GM19397 (cell line): Measurements from ENCODE around the gene MMS19.
"Not testable (repeated sequence)": the region's sequence is repeated elsewhere in the genome, so short reads cannot be mapped to it uniquely, and the experiment has no call there.

ENCODE experiments used
- ATAC-seq: cut with Tn5 transposase; IDR thresholded peaks from one replicate; pipeline ENCODE4 v1.9.1; 2021; ENCODE audit warnings: mild to moderate bottlenecking, moderate library complexity; ENCODE audit not compliant: unreplicated experiment

The MMS19 gene

DNA sequence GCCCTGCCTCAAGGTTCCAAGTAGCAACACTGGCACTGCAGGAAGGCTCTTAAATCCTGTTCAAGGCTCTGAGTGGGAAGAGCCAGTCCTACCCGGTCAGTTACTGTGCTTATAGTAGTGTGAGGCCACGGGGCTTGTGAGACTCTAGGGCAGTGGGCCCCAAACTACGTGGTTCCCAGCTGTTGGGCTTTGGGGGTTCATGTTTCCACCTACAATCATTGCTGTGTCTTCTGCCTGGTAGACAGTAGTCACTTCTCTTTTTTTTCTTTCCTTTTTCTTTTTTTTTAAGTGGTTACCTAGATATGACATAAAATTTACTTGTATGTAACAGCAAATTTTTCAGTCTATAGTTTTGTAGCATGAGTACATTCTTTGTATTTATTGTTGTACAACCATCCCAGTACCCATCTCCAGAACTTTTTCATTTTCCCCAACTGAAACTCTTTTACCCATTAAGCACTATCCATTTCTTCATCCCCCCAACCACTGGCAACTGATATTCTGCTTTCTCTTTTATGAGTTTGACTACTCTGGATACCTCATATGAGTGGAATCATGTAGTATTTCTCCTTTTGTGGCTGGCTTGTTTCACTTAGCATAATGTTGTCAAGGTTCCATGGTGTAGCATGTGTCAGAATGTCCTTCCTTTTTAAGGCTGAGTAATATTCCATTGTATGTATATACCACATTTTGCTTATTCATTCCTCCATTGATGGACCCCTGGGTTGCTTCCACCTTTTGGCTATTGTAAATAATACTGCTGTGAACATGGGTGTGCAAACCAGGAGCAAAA is 8.2 kb upstream of the MMS19 start:
- no peak for ATAC-seq

DNA sequence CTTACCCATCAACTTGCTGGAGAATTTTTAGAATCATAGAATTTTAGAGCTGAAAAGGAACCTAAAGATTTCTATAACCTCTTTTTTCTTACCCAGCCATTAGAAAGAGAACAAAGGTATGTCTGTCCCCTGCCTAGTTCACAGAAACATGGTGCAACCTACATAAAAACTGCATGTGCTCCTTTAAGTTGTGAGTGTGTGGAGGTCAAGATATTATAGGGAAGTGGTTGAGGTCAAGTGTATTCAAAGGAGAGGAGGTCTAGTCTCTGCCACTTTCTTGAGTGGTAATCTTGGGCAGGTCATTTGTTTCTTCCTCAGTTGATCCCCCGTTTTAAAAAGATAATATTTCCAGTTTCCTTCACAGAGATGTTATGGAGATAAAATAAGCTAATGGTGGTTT is 6.9 kb upstream of the MMS19 start:
- ATAC-seq: no peak

DNA sequence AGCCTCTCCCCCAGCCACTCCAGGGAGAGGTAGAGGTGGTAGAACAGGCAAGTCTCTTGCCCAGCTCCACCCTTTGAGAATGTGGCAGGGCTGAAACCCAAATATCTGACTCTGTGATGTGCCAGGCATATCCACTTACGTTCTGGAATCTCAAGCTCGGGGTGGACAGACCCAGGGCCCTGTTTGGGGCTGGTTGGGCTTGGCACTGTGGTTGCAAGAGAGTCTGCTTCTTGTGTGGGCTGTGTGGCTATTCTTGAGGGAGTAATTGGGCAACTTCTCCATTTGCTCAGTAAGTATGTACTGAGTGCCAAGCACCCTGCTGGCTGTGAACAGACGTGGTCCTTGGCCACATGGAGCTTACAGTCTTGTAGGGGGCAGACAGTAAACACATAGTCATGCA is 5.2 kb upstream of the MMS19 start:
- ATAC-seq: no peak

DNA sequence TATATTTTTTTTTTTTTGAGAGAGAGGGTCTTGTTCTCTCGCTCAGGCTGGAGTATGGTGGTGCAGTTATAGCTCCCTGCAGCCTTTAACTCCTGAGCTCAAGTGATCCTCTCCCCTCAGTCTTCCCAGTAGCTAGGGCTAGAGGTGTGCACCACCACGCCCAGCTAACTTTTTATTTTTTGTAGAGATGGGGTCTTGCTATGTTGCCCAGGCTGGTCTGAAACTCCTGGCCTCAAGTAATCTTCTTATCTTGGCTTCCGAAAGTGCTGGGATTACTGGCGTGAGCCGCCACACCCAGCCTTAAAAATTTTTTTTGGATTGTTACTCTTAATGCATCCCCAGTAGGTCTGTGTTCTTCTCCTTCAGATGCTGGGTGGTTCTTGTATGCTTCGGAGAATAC is 4.7 kb upstream of the MMS19 start:
- no peak for ATAC-seq

- no peak for ATAC-seq
Observed at GRCh38 chr10:97500297-97500575, 2.0 kb upstream of the MMS19 start.

GRCh38 chr10:97499561-97500296 is 1.5 kb upstream of the MMS19 start:
- no peak for ATAC-seq

- ATAC-seq: no peak
Observed at GRCh38 chr10:97498841-97499560, 779 bp upstream of the MMS19 start, which contains the start of gene UBTD1. TSS of gene UBTD1 (plus strand) at chr10:97498924. CDS start at chr10:97499204, 280 bp downstream.

- peak; percentile 24 for ATAC-seq
Observed at GRCh38 chr10:97497572-97498075, 598 bp downstream of the MMS19 start.

- ATAC-seq: no peak
Observed at GRCh38 chr10:97494863-97495506, 3.2 kb downstream of the MMS19 start.

DNA sequence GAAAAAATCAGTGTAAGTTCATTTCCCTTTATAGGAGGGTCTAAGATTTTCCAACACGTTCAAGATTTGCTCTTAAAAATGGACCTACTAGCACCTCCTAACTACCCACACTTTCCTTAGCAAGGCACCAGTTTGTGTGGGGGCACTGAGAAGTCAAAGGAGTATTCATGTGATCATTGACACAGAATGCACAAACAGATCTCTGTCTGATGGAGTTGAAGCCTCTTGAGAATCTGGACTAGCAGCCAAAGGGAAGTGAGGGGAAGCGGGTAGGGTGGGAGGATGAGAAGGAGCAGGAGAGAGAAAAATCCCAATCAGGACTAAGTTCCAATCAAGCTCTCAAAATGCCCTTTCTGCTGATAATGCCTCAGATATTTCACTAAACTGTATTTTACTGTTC is 4.1 kb downstream of the MMS19 start:
- ATAC-seq: no peak

- ATAC-seq: no peak
Observed at GRCh38 chr10:97490592-97490991, 7.6 kb downstream of the MMS19 start.

DNA sequence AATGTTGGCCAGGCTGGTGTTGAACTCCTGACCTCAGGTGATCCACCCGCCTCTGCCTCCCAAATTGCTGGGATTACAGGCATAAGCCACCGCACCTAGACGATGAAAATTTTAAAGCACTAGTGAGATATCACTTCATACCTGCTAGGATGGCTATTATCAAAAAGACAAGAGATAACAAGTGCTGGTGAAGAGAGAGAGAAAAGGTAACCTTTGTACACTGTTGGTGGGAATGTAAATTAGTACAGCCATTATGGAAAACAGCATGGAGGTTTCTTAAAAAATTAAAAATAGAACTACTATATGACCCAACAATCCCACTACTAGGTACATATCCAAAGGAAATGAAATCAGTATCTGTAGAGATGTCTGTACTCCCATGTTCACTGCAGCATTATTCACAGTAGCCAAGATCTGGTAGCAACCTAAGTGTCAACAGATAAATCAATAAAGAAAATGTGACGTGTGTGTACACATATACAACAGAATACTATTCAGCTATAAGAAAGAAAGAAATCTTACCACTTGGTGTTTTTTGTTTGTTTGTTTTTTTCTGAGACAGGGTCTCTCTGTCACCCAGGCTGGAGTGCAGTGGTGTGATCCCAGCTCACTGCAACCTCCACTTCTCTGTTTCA is 12.5 kb downstream of the MMS19 start:
- ATAC-seq: no peak

DNA sequence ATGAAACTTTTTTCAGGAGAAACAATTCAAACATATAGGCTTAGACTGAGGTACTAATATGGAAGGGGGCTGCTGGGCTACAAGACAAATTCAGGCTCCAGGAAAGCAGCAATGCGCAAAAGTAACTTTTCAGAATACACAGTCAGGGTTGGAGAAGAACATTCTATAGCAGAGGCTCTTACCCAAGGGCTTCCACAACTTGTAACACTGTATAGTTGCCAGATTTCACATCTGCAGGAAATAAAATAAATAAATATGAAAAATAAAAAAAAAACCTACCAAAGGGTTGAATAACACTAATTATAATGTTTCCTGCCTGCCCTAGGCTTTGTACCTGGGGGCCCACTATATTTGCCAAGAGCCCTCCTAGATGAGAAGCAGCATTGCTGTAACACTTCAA is 14.3 kb downstream of the MMS19 start:
- no peak for ATAC-seq

DNA sequence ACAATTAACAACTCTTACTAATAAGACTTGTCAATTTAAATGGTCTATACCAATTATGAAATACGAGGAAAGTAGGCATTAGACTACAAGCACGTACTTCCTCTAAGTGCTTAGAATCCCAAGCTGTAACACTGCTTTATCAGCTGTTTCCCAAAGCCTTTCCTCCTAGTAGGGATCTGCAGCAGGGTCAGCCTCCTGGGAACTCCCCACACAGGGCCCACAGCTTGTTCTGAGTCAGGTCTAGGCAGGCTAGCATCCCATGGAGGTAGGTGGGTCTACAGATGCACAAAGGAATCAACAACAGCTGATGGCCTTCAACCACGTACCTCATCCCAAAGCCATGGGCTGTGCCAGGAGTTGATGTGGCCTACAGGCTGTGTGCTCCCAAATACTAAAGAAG is 14.7 kb downstream of the MMS19 start:
- no peak for ATAC-seq

GRCh38 chr10:97482381-97482780 is 15.8 kb downstream of the MMS19 start:
- ATAC-seq: no peak

- ATAC-seq: no peak
Observed at GRCh38 chr10:97481071-97481470, 17.2 kb downstream of the MMS19 start.

GRCh38 chr10:97479939-97480338 is 18.3 kb downstream of the MMS19 start:
- no peak for ATAC-seq

DNA sequence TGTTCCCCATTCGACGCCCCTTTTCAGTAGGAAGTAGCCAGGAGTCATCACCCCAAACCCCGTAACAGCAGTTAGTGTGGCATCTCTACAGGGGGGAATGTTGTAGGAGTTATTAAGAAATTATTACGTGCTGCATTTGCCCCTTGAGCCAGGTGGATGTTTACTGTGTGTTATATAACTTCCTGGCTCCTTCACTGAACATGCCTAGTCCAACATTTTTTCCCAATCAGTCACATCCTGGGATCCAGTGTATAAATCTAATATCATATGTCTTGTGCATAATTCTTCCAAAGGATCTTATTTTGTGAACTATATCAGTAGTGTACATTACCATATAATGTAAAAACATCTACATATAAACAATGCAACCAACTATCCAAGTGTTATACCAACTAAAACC is 18.8 kb downstream of the MMS19 start:
- not testable (repeated sequence) for ATAC-seq

DNA sequence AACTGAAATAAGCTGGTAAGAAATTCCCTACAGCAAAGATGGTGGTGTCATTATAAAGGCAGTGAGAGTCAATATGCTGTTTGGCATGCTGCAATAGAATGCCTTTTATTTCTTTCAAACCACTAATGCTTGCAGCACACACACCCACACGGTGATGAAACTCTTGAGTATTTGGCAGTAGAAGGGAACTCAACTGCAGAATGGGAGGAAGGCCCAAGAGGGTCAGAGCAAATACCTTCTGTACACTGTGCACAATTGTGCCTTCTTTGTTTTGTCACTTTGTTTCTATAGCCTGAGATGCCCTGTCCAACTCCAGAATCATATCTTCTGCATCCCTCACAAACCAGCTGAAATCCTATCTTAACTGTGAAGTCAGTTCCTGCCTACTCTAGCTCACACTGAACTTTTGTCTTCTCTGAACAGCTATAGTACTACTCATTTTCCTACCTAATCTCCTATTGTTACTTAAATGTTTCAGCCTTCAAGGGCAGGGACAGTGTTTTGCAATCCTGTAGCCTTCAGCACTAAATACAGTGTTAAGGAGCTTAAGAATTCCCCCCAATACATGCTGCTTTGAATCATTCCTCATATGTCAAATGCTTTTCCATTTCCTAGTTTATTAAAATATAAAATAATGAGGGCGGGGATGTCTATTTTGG is 22.2 kb downstream of the MMS19 start:
- ATAC-seq: no peak

DNA sequence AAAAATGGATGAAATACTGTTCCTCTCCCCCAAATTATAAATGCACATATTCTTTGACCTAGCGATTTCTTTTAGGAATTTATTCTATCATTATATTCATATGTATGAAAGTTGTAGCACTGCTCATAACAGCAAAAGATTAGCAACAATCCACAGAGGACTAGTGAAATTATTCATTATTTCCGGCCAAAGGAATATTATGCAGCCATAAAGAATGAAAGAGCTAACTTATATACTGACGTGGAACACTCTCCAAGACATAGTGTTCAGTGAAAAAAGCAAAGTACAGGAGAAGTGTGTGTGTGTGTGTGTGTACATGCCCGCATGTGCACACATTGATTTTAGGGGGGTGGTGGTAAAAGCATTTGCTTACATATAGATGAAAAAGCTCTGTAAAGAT is 23.3 kb downstream of the MMS19 start:
- no peak for ATAC-seq
